Fibroblast of lung (primary cell): ENCODE results near the gene BTBD2. TPM values are rescaled to one million over a fixed set of nuclear protein-coding genes. Genes with fewer than 3 reads are reported as not detected.

Source experiments
- DNase-seq, 2 donors: peaks; one replicate each; pipeline versions ENCODE4 v3.0.0 to v3.0.0-alpha.2; 2010; ENCODE audit warnings: low read depth in 2 of 2
- H2AFZ ChIP-seq: 2 replicates; pipeline ENCODE4 v1.5.1; 2012; ENCODE audit warnings: low read length, control low read depth, inconsistent platforms
- H3K27ac ChIP-seq: 2 replicates; pipeline ENCODE4 v1.5.1; 2011; ENCODE audit warnings: low read length, control low read depth; ENCODE audit not compliant: insufficient read depth
- H3K27me3 ChIP-seq: 2 replicates; pipeline ENCODE4 v1.5.1; 2011; ENCODE audit warnings: mild to moderate bottlenecking, low read length; ENCODE audit not compliant: control insufficient read depth, insufficient read depth
- H3K36me3 ChIP-seq: 2 replicates; pipeline ENCODE4 v1.5.1; 2011; ENCODE audit warnings: low read length; ENCODE audit not compliant: control insufficient read depth, insufficient read depth
- H3K4me1 ChIP-seq: 2 replicates; pipeline ENCODE4 v1.5.1; 2011; ENCODE audit warnings: low read length; ENCODE audit not compliant: control insufficient read depth, insufficient read depth; ENCODE audit errors: extremely low read depth
- H3K4me2 ChIP-seq: 2 replicates; pipeline ENCODE4 v1.5.1; 2011; ENCODE audit warnings: low read length, control low read depth; ENCODE audit not compliant: insufficient read depth; ENCODE audit errors: extremely low read depth
- H3K4me3 ChIP-seq, 4 experiments: fragments of 200-600 bp in 1 of 4; sonication (generic) in 1 of 4; replicated peaks in 1 of 4; 2 replicates each; pipeline ENCODE4 v1.5.1; 2011 to 2016; ENCODE audit warnings: low read length in 4 of 4, low read depth in 3 of 4, mild to moderate bottlenecking in 3 of 4, control low read depth in 2 of 4, inconsistent platforms in 1 of 4, mixed read lengths in 1 of 4; ENCODE audit not compliant: insufficient read depth in 1 of 4; ENCODE audit errors: control extremely low read depth in 1 of 4
- H3K79me2 ChIP-seq: 2 replicates; pipeline ENCODE4 v1.5.1; 2012; ENCODE audit warnings: mild to moderate bottlenecking, low read length, inconsistent platforms; ENCODE audit not compliant: control insufficient read depth, insufficient read depth
- H3K9ac ChIP-seq: 2 replicates; pipeline ENCODE4 v1.5.1; 2011; ENCODE audit warnings: mild to moderate bottlenecking, low read length, control low read depth; ENCODE audit not compliant: insufficient read depth
- H3K9me3 ChIP-seq: 2 replicates; pipeline ENCODE4 v1.5.1; 2012; ENCODE audit warnings: low read depth, low read length; ENCODE audit not compliant: control insufficient read depth, insufficient read depth
- H4K20me1 ChIP-seq: 2 replicates; pipeline ENCODE4 v1.5.1; 2011; ENCODE audit warnings: low read length; ENCODE audit not compliant: control insufficient read depth, insufficient read depth; ENCODE audit errors: extremely low read depth
- EZH2 ChIP-seq: IDR thresholded peaks from 2 replicates; pipeline ENCODE4 v1.5.1; 2012; ENCODE audit warnings: low read length, control low read depth, mild to moderate bottlenecking; ENCODE audit errors: missing control alignments
- polyA plus RNA-seq, 2 donors: library from polyadenylated mRNA; depleted of rRNA in 1 of 2; stranded (reverse) in 1 of 2; unstranded in 1 of 2; fragments of >200 nt; gene quantifications; 2 replicates each; pipeline ENCODE4 v1.2.1, GENCODE V29; 2011 to 2012; ENCODE audit warnings: missing spikeins in 1 of 2
- total RNA-seq: library from RNA; depleted of rRNA; stranded (reverse); fragments of >200 nt; gene quantifications from 2 replicates; pipeline ENCODE4 v1.2.1, GENCODE V29; 2014
- TF ChIP-seq, protein P1 (sequence below), 2 donors: IDR thresholded peaks in 1 of 2; conservative IDR thresholded peaks in 1 of 2; 1 replicate in 1 of 2; 2 replicates in 1 of 2; pipeline ENCODE4 v1.5.1; 2011 to 2012; ENCODE audit warnings: low read length in 2 of 2, control low read depth in 1 of 2, inconsistent platforms in 1 of 2, low read depth in 1 of 2, mild to moderate bottlenecking in 1 of 2

The BTBD2 gene
- total and polyA plus RNA-seq, 2 donors (not counting 1 experiment from before 2014, with no cell fraction given), result 14.0 to 70.2 TPM

DNA sequence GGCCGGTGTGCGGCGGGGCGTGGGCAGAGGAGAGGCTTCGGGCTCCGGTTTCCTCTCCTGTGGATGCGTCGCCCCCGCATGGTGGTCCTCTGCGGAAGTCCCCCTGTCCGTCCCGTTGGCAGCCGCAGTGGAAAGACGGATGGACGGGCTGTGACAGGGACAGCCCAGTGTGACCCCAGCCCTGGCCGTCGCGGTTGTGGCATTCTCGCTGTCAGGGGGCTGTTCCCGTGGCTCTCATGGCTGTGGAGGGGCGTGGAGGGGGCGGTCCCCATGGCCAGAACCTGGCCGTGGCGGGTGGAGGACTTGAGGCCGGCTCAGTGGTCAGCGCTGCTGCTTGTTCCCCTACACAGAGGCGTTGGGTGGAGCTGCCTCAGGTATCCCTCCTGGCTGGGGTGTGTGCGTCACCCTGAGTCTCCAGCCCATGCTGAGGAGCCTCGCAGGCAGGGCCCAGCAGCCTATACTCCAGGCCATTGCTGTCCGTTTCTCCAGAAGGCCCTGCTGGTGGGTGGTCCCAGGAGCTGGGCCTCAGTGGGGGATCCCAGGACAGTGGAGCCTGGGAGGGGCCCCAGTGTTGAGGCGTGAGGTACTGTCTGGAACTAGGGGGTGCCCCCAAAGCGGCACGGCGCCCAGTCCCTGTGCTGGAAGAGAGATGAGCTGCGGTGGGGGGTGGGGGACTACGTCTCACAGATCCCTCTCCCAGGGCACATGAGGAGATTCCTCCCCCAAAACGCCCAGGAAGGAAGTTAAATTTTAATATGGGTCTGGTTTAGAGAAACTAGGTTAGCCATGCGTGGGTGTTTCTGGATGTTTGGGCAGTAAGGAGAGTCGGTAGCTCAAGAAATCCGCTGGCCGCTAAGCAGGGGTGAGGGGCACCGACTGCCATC lies 54.3 kb downstream of the BTBD2 start:
- no peak for TF ChIP-seq EZH2
- TF ChIP-seq, protein P1, sequence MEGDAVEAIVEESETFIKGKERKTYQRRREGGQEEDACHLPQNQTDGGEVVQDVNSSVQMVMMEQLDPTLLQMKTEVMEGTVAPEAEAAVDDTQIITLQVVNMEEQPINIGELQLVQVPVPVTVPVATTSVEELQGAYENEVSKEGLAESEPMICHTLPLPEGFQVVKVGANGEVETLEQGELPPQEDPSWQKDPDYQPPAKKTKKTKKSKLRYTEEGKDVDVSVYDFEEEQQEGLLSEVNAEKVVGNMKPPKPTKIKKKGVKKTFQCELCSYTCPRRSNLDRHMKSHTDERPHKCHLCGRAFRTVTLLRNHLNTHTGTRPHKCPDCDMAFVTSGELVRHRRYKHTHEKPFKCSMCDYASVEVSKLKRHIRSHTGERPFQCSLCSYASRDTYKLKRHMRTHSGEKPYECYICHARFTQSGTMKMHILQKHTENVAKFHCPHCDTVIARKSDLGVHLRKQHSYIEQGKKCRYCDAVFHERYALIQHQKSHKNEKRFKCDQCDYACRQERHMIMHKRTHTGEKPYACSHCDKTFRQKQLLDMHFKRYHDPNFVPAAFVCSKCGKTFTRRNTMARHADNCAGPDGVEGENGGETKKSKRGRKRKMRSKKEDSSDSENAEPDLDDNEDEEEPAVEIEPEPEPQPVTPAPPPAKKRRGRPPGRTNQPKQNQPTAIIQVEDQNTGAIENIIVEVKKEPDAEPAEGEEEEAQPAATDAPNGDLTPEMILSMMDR (conservative IDR thresholded peaks at IDR 0.05 in 1 of 2, IDR thresholded peaks at IDR 0.05 in 1 of 2; ENCODE audit: low read depth in 1 of 2, low read length in 2 of 2), result no peak
- Histone ChIP-seq H3K4me3 (no peak overlapping the region), H4K20me1 (peaks cover 2% of the 10 kb centered on the region), H2AFZ (no peak overlapping the region), H3K4me2 (no peak overlapping the region), H3K9me3 (no peaks in the 10 kb centered on the region), H3K79me2 (peaks cover 20% of the 10 kb centered on the region), H3K36me3 (peaks cover 2% of the 10 kb centered on the region), H3K27me3 (no peaks in the 10 kb centered on the region), H3K27ac (no peak overlapping the region), H3K4me1 (no peaks in the 10 kb centered on the region), H3K9ac (no peak overlapping the region)
- no peak for DNase-seq

DNA sequence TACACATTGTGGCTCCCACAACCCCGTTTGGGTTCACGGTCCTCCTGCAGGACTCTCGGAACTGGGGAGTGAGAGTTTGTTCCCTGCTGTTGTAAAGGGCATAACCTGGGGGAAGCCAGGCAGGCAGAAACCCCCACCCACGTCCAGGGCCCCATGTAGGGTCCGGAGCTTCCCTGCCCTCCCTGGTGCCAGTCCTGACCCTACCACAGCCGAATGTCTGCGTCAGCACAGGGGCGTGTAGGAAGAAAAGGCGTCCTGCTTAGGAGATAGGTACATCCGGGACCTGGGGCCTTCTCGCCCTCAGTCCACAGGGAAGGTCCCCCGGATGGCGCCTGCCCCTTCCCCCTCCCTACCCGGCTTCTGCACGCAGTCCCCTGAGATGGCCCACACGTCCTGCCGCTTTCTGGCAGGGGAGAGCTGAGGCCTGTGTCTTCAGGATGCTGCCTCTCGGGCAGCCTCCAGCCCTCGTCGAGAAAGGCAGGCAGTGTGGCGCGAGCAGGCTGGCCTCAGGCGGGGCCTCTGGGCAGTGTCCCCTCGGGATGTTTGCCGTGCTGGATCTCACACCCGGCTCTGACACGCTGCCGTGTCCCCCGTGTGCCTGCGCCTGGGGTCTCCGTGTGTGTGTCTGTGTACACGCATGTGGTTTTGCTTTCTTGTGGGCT lies 55.5 kb downstream of the BTBD2 start:
- Histone ChIP-seq H4K20me1 (peaks cover 2% of the 10 kb centered on the region), H3K4me3 (no peak overlapping the region), H3K36me3 (peaks cover 2% of the 10 kb centered on the region), H3K4me2 (no peak overlapping the region), H3K27me3 (no peaks in the 10 kb centered on the region), H3K9ac (no peak overlapping the region), H3K4me1 (no peaks in the 10 kb centered on the region), H3K79me2 (peaks cover 24% of the 10 kb centered on the region), H3K27ac (no peak overlapping the region), H2AFZ (no peak overlapping the region), H3K9me3 (no peaks in the 10 kb centered on the region)
- no peak for TF ChIP-seq EZH2
- TF ChIP-seq, protein P1 (conservative IDR thresholded peaks at IDR 0.05 in 1 of 2, IDR thresholded peaks at IDR 0.05 in 1 of 2; ENCODE audit: low read depth in 1 of 2, low read length in 2 of 2), result no peak
- DNase-seq, result no peak

DNA sequence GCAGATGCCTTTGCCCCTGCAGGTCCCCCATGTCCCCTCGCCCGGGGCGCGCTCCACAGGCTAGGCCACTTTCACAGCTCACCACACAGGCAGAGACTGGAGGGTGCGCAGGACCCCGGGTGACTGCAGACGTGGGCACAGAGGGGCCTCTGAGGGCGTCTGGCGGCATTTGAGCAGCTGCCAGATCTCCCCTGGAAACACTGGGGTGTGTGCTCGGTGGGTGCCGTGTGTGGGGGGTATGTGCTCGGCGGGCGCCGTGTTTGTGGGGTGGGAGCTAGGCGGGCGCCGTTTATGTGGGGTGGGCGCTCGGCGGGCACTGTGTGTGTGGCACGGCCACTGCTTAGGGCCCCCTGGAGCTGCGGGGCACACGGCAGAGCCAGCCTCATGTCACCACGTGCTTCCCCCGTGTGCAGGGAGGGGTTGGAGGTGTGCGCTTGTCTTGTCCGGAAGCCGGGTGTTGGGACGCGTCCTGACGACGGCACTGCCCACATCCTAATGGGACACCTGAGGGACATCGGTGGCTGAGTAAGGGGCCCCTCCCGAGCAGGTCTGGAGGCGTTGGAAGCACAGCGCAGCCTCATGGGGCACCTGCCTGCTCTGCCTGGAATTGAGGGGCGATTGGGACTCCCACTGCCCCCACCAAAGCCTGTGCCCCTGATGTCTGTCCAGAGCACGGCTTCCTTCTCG lies 57.8 kb downstream of the BTBD2 start:
- H3K4me1 ChIP-seq, result no peaks in the 10 kb centered on the region
- H4K20me1 ChIP-seq, result peaks cover 2% of the 10 kb centered on the region
- peaks cover 39% of the 10 kb centered on the region for H3K79me2 ChIP-seq
- H3K36me3 ChIP-seq, result peaks cover 3% of the 10 kb centered on the region
- no peak overlapping the region for H3K9ac ChIP-seq
- no peak overlapping the region for H3K4me2 ChIP-seq
- no peaks in the 10 kb centered on the region for H3K9me3 ChIP-seq
- H3K27ac ChIP-seq, result no peak overlapping the region
- H3K27me3 ChIP-seq, result no peaks in the 10 kb centered on the region
- no peak overlapping the region for H2AFZ ChIP-seq
- no peak overlapping the region for H3K4me3 ChIP-seq
- no peak for TF ChIP-seq EZH2
- TF ChIP-seq, protein P1 (conservative IDR thresholded peaks at IDR 0.05 in 1 of 2, IDR thresholded peaks at IDR 0.05 in 1 of 2; ENCODE audit: low read depth in 1 of 2, low read length in 2 of 2), result no peak
- no peak for DNase-seq
